SU-DHL-6 (cell line): ENCODE results near the gene CNPY3.
"Not testable (repeated sequence)": the region's sequence is repeated elsewhere in the genome, so short reads cannot be mapped to it uniquely, and the experiment has no call there.

ENCODE experiments used
- H2AFZ ChIP-seq: fragments of 200-600 bp; sonication (generic); 2 replicates; pipeline ENCODE4 v1.6.1; 2014; ENCODE audit warnings: low read depth, mild to moderate bottlenecking, moderate library complexity, mixed read lengths, antibody characterized with exemption, low read length; ENCODE audit not compliant: severe bottlenecking
- H3F3A ChIP-seq: fragments of 200-600 bp; shearing (Covaris generic); 2 replicates; pipeline ENCODE4 v1.6.0; 2016; ENCODE audit warnings: antibody characterized with exemption, mild to moderate bottlenecking; ENCODE audit not compliant: insufficient read depth
- H3K27ac ChIP-seq: fragments of 200-600 bp; sonication (generic); 2 replicates; pipeline ENCODE4 v1.5.1; 2016; ENCODE audit warnings: low read depth, mild to moderate bottlenecking, low read length, moderate library complexity, mixed read lengths
- H3K27me3 ChIP-seq: fragments of 200-600 bp; sonication (generic), shearing (Covaris generic); 2 replicates; pipeline ENCODE4 v1.6.0; 2014; ENCODE audit warnings: mild to moderate bottlenecking, low read length
- H3K36me3 ChIP-seq: fragments of 200-600 bp; sonication (generic); 2 replicates; pipeline ENCODE4 v1.6.1; 2014; ENCODE audit warnings: mild to moderate bottlenecking, low read length, mixed read lengths
- H3K4me2 ChIP-seq: fragments of 300-600, 200-600 bp; shearing (Covaris generic), sonication (generic); 2 replicates; pipeline ENCODE4 v1.6.0; 2014; ENCODE audit warnings: low read length, low read depth, mild to moderate bottlenecking; ENCODE audit not compliant: poor library complexity, severe bottlenecking
- H3K4me3 ChIP-seq: fragments of 200-600 bp; sonication (generic); 2 replicates; pipeline ENCODE4 v1.5.1; 2014; ENCODE audit warnings: antibody characterized with exemption, low read length, mild to moderate bottlenecking, mixed read lengths; ENCODE audit not compliant: insufficient read depth, poor library complexity, severe bottlenecking
- H3K79me2 ChIP-seq: fragments of 200-600 bp; sonication (generic); 2 replicates; pipeline ENCODE4 v1.6.1; 2014; ENCODE audit warnings: mild to moderate bottlenecking, low read length, moderate library complexity; ENCODE audit not compliant: insufficient read depth
- H3K9ac ChIP-seq: fragments of 200-600 bp; sonication (generic); 2 replicates; pipeline ENCODE4 v1.7.0; 2014; ENCODE audit warnings: mild to moderate bottlenecking, low read length
- H3K9me2 ChIP-seq: fragments of 200-600 bp; sonication (generic); replicated peaks from 2 replicates; pipeline ENCODE4 v1.6.1; 2014; ENCODE audit warnings: low read length; ENCODE audit not compliant: insufficient read depth
- H3K9me3 ChIP-seq: fragments of 200-600 bp; sonication (generic); 2 replicates; pipeline ENCODE4 v1.6.1; 2014; ENCODE audit warnings: low read length, mixed read lengths; ENCODE audit not compliant: insufficient read depth
- H4K20me1 ChIP-seq: fragments of 200-600 bp; sonication (generic); 2 replicates; pipeline ENCODE4 v1.6.1; 2014; ENCODE audit warnings: low read depth, mild to moderate bottlenecking, antibody characterized with exemption, low read length, moderate library complexity, mixed read lengths
- EZH2phosphoT487 ChIP-seq: fragments of 200-600 bp; sonication (generic), shearing (Covaris generic); conservative IDR thresholded peaks from 2 replicates; pipeline ENCODE4 v1.6.1; 2018; ENCODE audit warnings: mild to moderate bottlenecking, antibody characterized with exemption, low read length, moderate library complexity, mixed read lengths
- TF ChIP-seq, protein P1 (sequence below): fragments of 200-600 bp; sonication (generic); IDR thresholded peaks from one replicate; pipeline ENCODE4 v1.5.1; 2017; ENCODE audit warnings: antibody characterized with exemption, mild to moderate bottlenecking, low read length, moderate library complexity; ENCODE audit not compliant: insufficient read depth, poor library complexity, severe bottlenecking

The CNPY3 gene

DNA sequence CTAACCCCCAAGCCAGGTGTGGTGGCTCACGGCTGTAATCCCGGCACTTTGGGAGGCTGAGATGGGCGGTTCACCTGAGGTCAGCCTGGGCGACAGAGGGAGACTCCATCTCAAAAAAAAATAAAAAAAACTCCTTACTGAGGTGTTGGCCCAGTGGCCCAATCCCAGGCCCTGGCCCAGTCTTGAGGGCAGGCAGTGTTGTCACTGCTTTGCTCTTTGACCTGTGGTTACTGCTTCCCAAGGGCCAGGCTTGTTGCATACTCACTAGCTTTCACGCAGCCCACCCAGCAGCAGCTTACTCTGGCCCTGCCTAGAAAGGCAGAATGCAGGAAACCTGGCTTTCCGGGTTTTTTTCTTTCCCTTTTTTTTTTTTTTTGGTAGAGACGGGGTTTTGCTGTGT is 13.2 kb downstream of the CNPY3 start:
- Histone ChIP-seq H3K27me3 (no peaks in the 10 kb centered on the region), H3F3A (peaks cover 5% of the 10 kb centered on the region; the same call in 1 of the 2 replicates), H2AFZ (no peak overlapping the region), H3K9me3 (no peaks in the 10 kb centered on the region), H3K9me2 (no peaks in the 10 kb centered on the region), H3K27ac (no peak overlapping the region), H3K79me2 (no peaks in the 10 kb centered on the region), H3K4me2 (no peak overlapping the region), H3K36me3 (no peaks in the 10 kb centered on the region; the same call in 1 of the 2 replicates), H4K20me1 (no peaks in the 10 kb centered on the region), H3K4me3 (no peak overlapping the region), H3K9ac (no peak overlapping the region)
- no peak for TF ChIP-seq EZH2phosphoT487
- TF ChIP-seq, protein P1, sequence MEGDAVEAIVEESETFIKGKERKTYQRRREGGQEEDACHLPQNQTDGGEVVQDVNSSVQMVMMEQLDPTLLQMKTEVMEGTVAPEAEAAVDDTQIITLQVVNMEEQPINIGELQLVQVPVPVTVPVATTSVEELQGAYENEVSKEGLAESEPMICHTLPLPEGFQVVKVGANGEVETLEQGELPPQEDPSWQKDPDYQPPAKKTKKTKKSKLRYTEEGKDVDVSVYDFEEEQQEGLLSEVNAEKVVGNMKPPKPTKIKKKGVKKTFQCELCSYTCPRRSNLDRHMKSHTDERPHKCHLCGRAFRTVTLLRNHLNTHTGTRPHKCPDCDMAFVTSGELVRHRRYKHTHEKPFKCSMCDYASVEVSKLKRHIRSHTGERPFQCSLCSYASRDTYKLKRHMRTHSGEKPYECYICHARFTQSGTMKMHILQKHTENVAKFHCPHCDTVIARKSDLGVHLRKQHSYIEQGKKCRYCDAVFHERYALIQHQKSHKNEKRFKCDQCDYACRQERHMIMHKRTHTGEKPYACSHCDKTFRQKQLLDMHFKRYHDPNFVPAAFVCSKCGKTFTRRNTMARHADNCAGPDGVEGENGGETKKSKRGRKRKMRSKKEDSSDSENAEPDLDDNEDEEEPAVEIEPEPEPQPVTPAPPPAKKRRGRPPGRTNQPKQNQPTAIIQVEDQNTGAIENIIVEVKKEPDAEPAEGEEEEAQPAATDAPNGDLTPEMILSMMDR, result no peak

DNA sequence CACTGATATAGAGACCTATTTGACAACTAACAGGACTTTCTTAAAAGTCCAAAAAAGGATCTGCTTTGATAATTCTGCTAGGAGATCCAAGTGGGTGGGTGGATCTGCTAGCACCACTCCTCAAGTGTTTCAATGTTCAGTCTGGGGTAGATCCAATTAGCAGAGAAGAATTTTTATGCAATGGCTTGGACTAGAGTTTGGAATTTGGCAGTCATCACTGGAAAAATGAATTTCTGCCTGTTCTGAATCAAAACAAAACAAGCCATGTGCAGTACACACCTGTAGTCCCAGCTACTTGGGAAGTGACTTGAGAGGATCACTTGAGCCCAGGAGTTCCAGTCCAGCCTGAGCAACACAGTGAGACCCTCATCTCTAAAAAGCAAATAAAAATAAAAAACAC is 18.7 kb downstream of the CNPY3 start:
- TF ChIP-seq, protein P1, result no peak
- TF ChIP-seq EZH2phosphoT487, result no peak
- H3K27me3 ChIP-seq, result no peaks in the 10 kb centered on the region
- H3K9me2 ChIP-seq, result no peaks in the 10 kb centered on the region
- no peak overlapping the region for H2AFZ ChIP-seq
- no peak overlapping the region for H3K4me3 ChIP-seq
- H4K20me1 ChIP-seq, result no peaks in the 10 kb centered on the region
- H3F3A ChIP-seq, result peaks cover 5% of the 10 kb centered on the region; the same call in 1 of the 2 replicates
- H3K4me2 ChIP-seq, result no peak overlapping the region
- no peak overlapping the region for H3K27ac ChIP-seq
- H3K36me3 ChIP-seq, result no peaks in the 10 kb centered on the region
- no peaks in the 10 kb centered on the region for H3K79me2 ChIP-seq
- no peaks in the 10 kb centered on the region for H3K9me3 ChIP-seq
- H3K9ac ChIP-seq, result no peak overlapping the region

DNA sequence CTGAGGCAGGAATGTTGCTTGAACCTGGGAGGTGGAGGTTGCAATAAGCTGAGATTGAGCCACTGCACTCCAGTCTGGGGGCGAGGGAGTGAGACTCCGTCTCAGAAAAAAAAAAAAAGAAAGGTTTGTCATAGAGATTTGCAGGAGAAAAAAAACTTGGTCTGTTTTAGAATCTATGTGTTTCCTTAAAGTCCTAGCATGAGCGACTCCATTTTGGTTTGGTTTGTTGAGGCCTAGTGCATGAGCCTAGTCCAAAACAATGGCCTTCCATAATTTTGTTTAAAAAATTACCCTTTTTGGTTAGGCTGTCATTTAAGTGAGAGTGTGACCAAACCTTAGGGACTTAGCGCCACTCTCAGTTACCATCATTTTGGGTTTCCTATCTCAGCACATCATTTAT is 23.1 kb downstream of the CNPY3 start:
- H4K20me1 ChIP-seq, result no peaks in the 10 kb centered on the region
- no peaks in the 10 kb centered on the region for H3K9me2 ChIP-seq
- no peaks in the 10 kb centered on the region for H3K27me3 ChIP-seq
- no peak overlapping the region for H2AFZ ChIP-seq
- H3K79me2 ChIP-seq, result no peaks in the 10 kb centered on the region
- no peaks in the 10 kb centered on the region; the same call in 1 of the 2 replicates for H3F3A ChIP-seq
- no peak overlapping the region for H3K9ac ChIP-seq
- H3K4me2 ChIP-seq, result no peak overlapping the region
- H3K27ac ChIP-seq, result no peak overlapping the region
- no peaks in the 10 kb centered on the region for H3K9me3 ChIP-seq
- TF ChIP-seq, protein P1, result no peak
- TF ChIP-seq EZH2phosphoT487, result no peak
- no peaks in the 10 kb centered on the region for H3K36me3 ChIP-seq
- H3K4me3 ChIP-seq, result no peak overlapping the region

DNA sequence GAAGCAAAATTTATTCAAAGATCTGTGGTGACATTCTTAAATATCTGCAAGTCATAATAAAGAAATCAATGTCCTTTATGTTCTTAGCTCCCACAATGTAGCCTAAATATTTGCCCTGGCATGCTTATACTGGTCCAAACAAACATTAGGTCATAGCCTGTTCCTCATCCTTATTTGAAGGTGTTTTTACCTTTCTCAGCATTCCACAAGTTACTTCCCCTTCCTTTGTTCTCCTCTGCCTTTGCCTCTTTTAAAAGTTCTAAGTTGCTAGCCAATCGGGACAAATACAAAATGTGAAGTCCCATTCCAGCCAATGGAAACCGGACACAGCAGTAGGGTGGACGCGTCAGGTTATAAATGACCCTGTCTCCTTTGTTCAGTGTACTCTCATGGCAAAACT is 25.1 kb downstream of the CNPY3 start:
- H3K79me2 ChIP-seq, H4K20me1 ChIP-seq, H3K27me3 ChIP-seq, H3F3A ChIP-seq, H2AFZ ChIP-seq, H3K4me2 ChIP-seq, H3K9ac ChIP-seq, H3K27ac ChIP-seq, H3K36me3 ChIP-seq, H3K4me3 ChIP-seq, H3K9me2 ChIP-seq, H3K9me3 ChIP-seq: not testable (repeated sequence)
